ENCODE data around the gene TPD52L3.

Gene TPD52L3

DNA sequence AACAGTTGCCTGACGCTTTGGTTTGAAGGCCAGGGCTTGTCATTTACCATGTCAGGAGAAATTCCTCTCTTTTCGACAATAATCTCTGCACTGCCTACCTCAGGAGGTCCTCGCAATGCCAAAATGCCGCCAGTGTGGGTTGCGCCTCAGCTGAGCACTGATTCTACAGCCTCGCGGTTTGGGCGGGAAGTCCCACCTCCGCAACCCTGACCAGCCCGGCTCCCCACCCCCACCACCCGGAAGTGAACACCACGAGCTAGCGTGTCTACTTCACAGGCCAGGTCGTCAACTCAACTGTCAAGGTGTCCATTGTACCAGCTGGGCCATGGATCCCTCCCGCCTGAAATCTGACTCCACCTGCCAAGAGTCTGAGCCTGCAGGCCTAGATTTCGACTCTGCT lies at the start of gene TPD52L3:
Gene TPD52L3, plus strand, starts transcription at position 273 of the 400 bp plus-strand sequence. CDS start 221 bp downstream, outside the sequence.
- DNase-seq (ENCODE audit: low read depth in 2 of 2, low spot score in 1 of 2), result no peak

DNA sequence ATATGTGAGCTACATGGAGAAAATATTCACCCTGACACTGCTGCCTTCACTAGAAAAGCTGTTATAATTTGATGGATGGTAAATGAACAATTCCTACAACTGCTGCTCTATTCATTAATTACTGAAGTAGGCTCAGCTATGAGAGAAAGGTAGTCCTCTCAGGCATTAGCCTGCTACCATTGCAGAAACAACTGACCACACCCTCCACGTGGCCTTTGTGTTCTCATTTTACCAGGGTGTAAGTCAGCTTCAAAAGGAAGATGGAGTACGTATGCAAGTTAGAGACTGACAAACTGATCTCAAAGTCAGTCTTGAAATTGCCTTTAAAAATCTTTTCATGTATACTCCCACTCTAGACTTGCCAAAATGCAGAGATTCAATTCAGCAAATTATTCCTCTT lies 26.3 kb upstream of the TPD52L3 start:
- DNase-seq (ENCODE audit: low read depth in 2 of 2, low spot score in 1 of 2), result no peak

DNA sequence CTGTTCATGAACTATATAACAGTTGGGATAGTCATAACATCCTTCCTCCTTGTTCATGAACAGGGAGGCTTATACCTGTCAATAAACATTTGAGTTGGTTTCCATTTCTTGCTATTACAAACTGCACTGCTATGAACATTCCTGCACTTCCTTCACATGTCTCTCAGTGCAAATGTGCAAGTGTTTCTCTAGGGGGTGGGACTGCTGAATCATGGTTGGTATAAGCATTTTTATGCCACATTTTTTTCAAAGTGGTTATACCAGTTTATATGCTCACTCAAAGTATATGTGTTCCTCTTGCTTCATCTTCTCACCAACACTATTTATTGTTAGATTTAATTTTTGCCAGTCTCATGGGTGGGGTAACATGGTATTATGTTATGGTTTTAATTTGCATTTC lies 25.8 kb upstream of the TPD52L3 start:
- no peak for DNase-seq (ENCODE audit: low read depth in 2 of 2, low spot score in 1 of 2)

DNA sequence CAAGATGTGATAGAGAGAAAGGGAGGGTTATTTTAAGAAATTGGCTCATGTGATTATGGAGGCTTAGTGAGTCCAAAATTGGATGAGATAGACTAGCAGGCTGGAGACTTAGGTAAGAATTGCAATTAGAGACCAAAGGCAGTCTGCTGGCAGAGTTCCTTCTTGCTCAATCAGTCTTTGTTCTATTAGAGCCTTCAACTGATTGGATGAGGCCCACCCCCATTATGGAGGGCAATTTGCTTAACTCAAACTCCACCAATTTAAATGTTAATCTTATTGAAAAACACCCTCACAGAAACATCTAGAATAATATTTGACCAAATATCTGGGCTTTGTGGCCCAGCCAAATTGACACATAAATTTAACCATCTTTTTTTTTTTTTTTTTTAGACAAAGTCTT lies 23.9 kb upstream of the TPD52L3 start:
- DNase-seq (ENCODE audit: low read depth in 2 of 2, low spot score in 1 of 2), result no peak

DNA sequence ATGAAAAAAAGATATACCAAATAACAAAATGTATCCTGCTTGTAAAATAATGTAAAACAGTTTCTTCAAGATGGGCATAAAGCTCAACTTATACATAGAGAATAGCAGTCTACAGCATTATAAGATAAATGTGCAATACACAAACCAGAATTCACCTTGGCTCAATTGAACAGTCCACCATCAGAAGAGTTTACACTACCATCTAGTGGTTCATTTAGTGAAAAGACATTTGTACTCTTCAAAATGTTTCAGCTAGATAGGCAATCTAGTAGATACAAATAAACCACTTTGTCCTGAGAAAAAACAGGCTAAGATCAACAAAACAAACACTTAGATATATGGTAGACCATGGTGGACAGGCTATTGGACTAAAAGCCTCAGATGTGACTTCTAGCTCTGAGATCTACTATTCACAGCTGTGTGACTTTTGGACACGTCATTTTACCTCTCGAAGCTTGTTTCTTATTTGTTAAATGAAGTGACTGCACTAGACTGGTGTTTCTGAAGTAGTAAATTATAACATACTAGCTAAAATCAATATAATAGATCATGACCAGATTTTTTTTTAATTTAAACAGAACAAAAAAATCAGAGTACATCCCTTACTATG lies 22.1 kb upstream of the TPD52L3 start:
- no peak for DNase-seq (ENCODE audit: low read depth in 2 of 2, low spot score in 1 of 2)

DNA sequence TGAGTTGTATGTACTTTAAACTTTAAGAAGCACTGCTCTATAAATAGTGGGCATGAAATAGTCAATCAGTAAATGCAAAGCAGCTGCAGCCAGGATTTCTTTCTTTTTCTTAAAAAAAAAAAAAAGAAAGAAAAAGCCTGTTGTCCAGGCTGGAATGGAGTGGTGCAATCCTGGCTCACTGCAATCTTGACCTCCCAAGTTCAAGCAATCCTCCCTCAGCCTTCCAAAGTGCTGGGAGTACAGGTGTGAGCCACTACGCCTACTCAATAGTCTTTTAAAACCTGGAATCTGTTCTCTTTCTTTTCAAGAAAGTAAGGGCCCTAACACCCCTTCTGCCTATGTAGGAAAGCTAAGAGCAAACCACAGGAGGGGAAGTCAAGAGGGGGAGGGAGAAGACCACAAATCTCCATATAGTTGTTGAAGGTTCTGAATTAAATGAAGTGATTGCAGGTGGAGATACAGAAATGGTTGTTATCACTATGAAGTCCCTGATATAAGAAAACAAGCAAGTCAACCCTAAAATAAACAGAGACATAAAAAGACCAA lies 20.6 kb upstream of the TPD52L3 start:
- DNase-seq (ENCODE audit: low read depth in 2 of 2, low spot score in 1 of 2), result no peak

DNA sequence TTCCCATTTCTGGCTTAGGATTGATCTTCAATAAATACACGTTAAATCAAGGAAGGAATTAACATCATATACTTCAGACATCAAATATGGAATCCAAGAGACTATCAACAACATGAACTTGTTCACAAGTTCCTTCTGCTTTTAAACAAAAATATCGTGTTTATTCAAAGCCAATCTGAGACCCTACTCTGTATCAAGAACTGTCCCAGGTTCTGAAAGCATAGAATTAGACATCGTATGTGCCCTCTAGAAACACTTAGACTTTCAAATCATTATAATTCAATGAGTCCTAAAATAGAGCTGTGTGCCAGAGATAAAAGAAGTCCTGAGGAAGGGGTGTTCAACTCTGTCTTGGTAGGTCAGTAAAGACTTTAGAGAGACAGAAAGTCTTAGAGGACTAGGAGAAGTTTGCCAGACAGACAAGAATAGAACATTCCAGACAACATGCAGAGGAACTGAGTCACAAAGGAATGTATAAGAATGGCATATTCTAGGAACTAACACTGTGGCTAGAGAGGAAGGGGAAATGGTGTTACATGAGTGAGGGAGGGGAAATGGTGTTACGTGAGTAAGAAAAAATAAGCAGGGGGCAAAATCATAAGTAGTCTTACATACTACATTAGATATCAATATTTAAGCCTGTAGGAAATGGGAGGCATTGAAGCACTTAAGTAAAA lies 2.9 kb downstream of the TPD52L3 start:
- DNase-seq (ENCODE audit: low read depth in 2 of 2, low spot score in 1 of 2), result no peak

DNA sequence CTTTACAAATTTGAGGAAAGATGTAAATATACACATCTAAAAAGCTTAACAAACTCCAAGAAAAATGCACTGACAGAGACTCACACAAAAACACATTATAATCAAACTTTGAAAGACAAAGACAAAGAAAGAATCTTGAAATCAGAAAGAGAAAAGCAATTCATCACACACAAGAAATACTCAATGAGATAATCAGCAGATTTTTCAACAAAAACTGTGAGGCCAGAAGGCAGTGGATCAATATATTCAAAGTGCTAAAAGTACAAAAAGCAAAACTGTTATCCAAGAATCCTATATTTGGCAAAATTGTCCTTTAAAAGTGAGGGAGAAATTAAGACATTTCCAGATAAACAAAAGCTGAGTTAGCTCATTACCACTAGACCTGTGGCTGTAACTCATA lies 6.1 kb downstream of the TPD52L3 start:
- DNase-seq (ENCODE audit: low read depth in 2 of 2, low spot score in 1 of 2), result no peak

DNA sequence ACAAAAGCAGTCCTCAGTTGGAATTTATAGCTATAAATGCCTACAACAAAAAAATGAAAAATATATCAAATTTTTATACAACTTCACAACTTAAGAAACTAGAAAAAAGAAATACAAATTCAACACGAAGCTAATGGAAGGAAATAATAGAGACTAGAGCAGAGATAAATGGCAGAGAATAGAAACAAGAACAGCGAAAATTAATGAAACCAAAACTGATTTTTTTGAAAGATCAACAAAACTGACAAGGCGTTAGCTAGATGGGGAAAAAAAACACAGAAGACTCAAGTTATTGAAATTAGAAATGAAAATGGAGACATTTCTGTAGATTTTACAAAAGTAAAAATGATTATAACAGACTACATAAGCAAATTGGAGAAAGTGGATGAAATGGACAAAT lies 20.6 kb downstream of the TPD52L3 start:
- no peak for DNase-seq (ENCODE audit: low read depth in 2 of 2, low spot score in 1 of 2)

DNA sequence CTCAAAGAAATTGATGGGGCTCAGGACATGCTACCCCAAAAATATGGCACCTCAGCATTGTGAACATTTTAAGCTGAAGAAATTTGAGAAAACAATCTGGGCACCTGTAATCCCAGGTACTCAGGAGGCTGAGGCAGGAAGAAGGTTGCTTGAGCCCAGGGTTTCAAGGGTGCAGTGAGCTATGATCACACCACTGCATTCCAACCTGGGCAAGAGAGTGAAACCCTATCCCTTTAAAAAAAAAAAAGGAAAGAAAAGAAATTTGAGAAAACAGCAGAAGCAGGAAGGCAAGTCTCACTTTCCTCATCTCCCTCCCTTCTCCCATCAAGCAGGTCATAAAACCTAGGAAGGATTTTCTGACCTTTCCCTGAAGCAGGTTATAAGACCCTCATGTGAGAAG lies 23.6 kb downstream of the TPD52L3 start:
- DNase-seq (ENCODE audit: low read depth in 2 of 2, low spot score in 1 of 2), result no peak

DNA sequence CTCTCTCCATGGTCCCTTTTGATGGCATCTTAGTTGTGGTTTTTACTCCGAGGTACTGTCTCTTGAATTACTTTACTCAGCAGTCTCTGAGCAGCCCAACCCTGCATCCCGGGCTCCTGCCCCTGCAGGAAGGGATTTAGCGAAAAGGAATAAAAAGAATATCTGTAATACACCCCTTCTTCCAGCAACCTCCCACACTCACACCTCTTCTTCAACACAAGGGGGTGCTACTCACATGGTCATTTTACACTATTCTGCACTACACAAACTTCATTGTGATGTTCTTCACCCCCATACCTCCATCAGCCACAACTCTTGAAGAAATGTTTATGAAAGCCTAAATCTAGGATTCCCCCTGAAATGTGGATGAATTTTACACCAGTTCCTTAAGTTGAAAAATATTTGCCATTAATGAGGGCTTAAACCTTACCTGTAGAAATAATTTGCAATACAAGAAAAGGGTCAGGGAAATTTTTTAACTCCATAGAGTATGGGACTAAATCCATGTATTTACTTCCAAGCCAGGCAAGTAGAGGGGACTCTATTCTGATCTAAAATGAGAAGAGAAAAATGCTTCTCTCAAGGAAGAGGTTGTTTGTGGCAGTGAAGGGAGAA lies 26.0 kb downstream of the TPD52L3 start:
- peak; percentile 2 to 3 for DNase-seq (ENCODE audit: low read depth in 2 of 2, low spot score in 1 of 2)

DNA sequence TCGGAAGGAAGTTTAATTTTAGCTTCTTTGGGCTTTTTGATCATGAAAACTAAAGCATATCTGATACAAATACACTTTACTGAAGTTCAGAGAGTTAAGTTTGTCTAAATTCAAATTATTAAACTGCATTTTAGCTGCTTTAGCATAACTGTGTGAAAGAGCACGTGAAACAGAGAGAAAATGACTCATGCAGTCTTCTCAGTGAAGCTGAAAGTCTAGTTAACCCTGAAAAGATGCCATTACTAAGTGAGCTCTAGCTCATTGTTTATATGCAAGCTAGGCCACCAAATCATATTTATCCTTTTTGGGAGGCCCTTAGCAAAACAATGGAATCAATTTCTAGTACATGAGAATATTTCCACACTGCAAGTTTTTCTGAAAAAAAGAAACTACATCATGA lies 27.6 kb downstream of the TPD52L3 start:
- DNase-seq (ENCODE audit: low read depth in 2 of 2, low spot score in 1 of 2), result no peak

DNA sequence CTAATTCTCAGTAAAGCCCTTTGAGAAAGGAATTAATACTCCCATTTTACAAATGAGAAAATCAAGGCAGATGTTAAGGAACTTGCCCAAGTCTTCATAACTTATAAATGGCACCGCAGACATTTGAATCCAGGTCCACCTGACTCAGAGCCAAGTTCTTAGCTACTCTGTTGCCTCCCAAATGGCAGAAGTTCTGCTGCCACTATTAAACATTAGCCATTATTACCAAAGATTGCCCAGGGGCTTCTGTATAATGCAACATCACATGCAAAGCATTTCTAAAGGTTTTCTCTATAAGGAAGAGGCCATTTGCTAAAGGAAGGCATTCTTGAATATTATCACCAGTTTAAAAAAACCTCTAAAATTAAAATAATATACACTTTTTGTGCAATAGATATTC lies 28.3 kb downstream of the TPD52L3 start:
- no peak for DNase-seq (ENCODE audit: low read depth in 2 of 2, low spot score in 1 of 2)

DNA sequence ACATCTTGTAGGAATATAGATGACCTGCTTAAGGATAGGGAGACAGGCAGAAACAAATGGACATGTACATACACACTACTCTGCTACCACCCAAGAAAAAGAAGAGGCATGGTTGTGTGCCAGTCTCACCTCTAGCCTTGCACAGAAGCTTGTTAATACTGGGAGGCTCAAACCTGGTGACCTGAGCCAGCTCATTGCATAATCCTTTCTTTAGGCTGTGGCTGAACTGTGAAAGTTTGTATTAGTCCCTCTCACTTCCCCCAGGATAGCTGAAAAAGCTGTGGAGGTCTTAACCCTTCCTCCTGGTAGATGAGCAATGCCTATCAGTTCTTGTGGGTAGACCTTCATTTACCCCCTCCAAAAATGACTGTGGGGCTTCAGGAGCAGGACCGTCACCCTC lies 28.7 kb downstream of the TPD52L3 start:
- no peak for DNase-seq (ENCODE audit: low read depth in 2 of 2, low spot score in 1 of 2)

DNA sequence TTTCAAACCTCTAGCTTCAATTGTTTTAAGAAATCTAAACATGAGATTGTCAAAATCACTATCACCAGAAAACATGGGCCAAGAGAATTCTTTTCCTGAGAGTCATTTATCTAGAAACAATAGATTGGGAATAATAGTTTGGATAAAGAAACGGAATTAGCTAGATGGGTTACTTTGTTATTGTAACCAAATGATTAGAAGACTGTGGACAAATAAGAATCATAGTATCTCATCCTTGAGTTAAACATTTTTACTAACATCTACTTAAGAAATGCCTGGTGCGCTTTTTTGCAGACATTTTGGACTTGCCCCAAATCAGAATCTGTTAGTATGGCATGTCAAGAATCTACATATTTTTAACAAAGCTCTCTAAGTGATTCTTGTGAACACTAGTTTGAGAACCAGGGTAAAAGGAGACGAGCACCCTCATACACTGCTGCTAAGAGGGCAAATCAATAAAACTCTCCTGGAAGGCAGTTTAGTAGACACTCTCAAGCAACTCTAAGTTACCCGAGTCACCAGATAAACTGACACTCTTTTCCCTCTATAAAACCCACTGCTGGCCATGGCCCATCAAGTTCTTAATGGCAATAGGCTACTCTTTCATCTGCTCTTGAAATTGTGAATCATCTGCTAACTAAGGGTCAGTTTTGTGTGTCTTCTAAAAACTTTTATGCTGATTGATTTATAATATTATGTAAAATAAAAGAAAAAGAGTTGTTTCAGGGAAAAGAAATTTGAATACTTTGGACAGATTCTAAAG lies 39.1 kb downstream of the TPD52L3 start:
- no peak for DNase-seq (ENCODE audit: low read depth in 2 of 2, low spot score in 1 of 2)

DNA sequence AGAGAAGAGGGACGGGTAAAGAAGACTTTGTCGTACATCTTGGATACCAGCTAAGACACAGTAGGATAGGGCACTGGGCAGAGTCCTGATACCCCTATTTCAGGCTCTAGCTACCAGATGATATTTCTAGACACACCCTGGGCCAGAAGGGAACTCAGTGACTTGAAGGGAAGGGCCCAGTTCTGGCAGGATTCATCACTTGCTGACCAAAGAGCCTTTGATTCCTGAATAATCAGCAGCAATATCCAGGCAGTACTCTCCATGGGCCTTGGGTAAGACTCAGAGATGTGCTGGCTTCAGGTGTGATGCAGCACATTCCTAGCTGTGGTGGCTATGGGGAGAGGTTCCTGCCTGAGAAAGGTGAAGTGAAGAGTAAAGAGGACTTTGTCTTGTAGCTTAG lies 40.7 kb downstream of the TPD52L3 start:
- DNase-seq (ENCODE audit: low read depth in 2 of 2, low spot score in 1 of 2), result no peak
